Measurements from ENCODE around the gene STK4. TPM values are rescaled to one million over a fixed set of nuclear protein-coding genes. Genes with fewer than 3 reads are reported as not detected.

Gene STK4
- total and polyA plus RNA-seq, 12 donors = 7.1 to 39.3 (median 28.0) TPM

GRCh38 chr20:45128099-45128498, 161.8 kb downstream of the STK4 start:
- Histone ChIP-seq H3K9me3 (replicated peaks in 1 of 3) (no peaks in the 10 kb centered on the region), H3K4me3 (no peak overlapping the region), H3K27ac (no peak overlapping the region), H3K36me3 (replicated peaks in 1 of 2) (no peaks in the 10 kb centered on the region), H3K27me3 (no peaks in the 10 kb centered on the region), H3K4me1 (replicated peaks in 1 of 2) (no peaks in the 10 kb centered on the region)
- 65 to 80% (median 69%) methylated on average over 2 of the region's 2 CpGs for WGBS, 4 donors
- TF ChIP-seq POLR2A (IDR thresholded peaks at IDR 0.05) = no peak
- intact Hi-C loops (cut with DNase I) = no loop called here
- DNase-seq = no peak

Small RNAs within 50 kb of the gene (small RNA-seq; reads per million reads assigned to genes)
- gene RF00019 = 0 reads per million in 2 donors

Other genes starting within 250 kb of the STK4 start
- gene KCNK15, start 220.6 kb upstream of the STK4 start, total RNA-seq = 10 to 100 TPM in 1 of 9 donors, 1 to 10 TPM in 6, under 1 TPM in 2; 0.44 to 11.0 (median 2.8) TPM
- under 1 TPM; 0.42 to 0.84 (median 0.56) TPM for gene KCNK15, start 220.6 kb upstream of the STK4 start, polyA plus RNA-seq
- 1 to 10 TPM in 3 of 9 donors, under 1 TPM in 5, not detected in 1; 0.11 to 6.3 (median 0.67) TPM for gene RIMS4, start 156.0 kb upstream of the STK4 start, total RNA-seq
- gene RIMS4, start 156.0 kb upstream of the STK4 start, polyA plus RNA-seq = 1 to 10 TPM in 1 of 3 donors, under 1 TPM in 2; 0.54 to 1.5 (median 0.86) TPM
- gene YWHAB, start 80.8 kb upstream of the STK4 start, total RNA-seq = 100 to 1,000 TPM; 109 to 207 (median 144) TPM
- gene YWHAB, start 80.8 kb upstream of the STK4 start, polyA plus RNA-seq = 100 to 1,000 TPM in 1 of 3 donors, 10 to 100 TPM in 2; 53.1 to 293 (median 74.4) TPM
- gene PABPC1L, start 56.5 kb upstream of the STK4 start, total RNA-seq = 10 to 100 TPM in 6 of 9 donors, 1 to 10 TPM in 3; 2.8 to 31.2 (median 10.5) TPM
- 10 to 100 TPM in 2 of 3 donors, 1 to 10 TPM in 1; 3.9 to 90.3 (median 69.5) TPM for gene PABPC1L, start 56.5 kb upstream of the STK4 start, polyA plus RNA-seq
- gene TOMM34, start 6.1 kb upstream of the STK4 start, total RNA-seq = 100 to 1,000 TPM in 1 of 9 donors, 10 to 100 TPM in 8; 20.7 to 178 (median 52.1) TPM
- gene TOMM34, start 6.1 kb upstream of the STK4 start, polyA plus RNA-seq = 100 to 1,000 TPM in 1 of 3 donors, 10 to 100 TPM in 2; 17.8 to 120 (median 30.7) TPM
- gene KCNS1, start 134.6 kb downstream of the STK4 start, total RNA-seq = 1 to 10 TPM in 4 of 9 donors, under 1 TPM in 5; 0.21 to 3.7 (median 0.87) TPM
- under 1 TPM; 0.24 to 0.30 (median 0.29) TPM for gene KCNS1, start 134.6 kb downstream of the STK4 start, polyA plus RNA-seq
- gene WFDC5, start 148.7 kb downstream of the STK4 start, total RNA-seq = not detected
- not detected for gene WFDC5, start 148.7 kb downstream of the STK4 start, polyA plus RNA-seq
- not detected for gene WFDC12, start 158.0 kb downstream of the STK4 start, total RNA-seq
- not detected for gene WFDC12, start 158.0 kb downstream of the STK4 start, polyA plus RNA-seq
- gene PI3, start 208.4 kb downstream of the STK4 start, total RNA-seq = not detected
- gene PI3, start 208.4 kb downstream of the STK4 start, polyA plus RNA-seq = 1 to 10 TPM in 1 of 3 donors, not detected in 2; 1.0 TPM
- not detected for gene SEMG1, start 240.5 kb downstream of the STK4 start, total RNA-seq
- under 1 TPM in 1 of 3 donors, not detected in 2; 0.15 TPM for gene SEMG1, start 240.5 kb downstream of the STK4 start, polyA plus RNA-seq

Measured in adrenal gland (tissue), 12 donors.